Osteocyte (in vitro differentiated cells): ENCODE data around the gene ATE1. TPM values are rescaled to one million over a fixed set of nuclear protein-coding genes. Genes with fewer than 3 reads are reported as not detected.

Experiments used
- DNase-seq: peaks from one replicate; pipeline ENCODE4 v3.0.0; 2021; ENCODE audit warnings: mixed read lengths; ENCODE audit not compliant: unreplicated experiment; ENCODE audit errors: extremely low spot score
- H3K27ac Mint-ChIP-seq: one replicate; pipeline ENCODE4 v1.8.0; 2021; ENCODE audit warnings: mild to moderate bottlenecking, mixed read lengths; ENCODE audit not compliant: unreplicated experiment
- H3K27me3 Mint-ChIP-seq: one replicate; pipeline ENCODE4 v1.8.0; 2021; ENCODE audit warnings: mixed read lengths; ENCODE audit not compliant: unreplicated experiment
- H3K36me3 Mint-ChIP-seq: one replicate; pipeline ENCODE4 v1.8.0; 2021; ENCODE audit warnings: mixed read lengths; ENCODE audit not compliant: unreplicated experiment
- H3K4me1 Mint-ChIP-seq: one replicate; pipeline ENCODE4 v1.8.0; 2021; ENCODE audit warnings: mixed read lengths; ENCODE audit not compliant: unreplicated experiment
- H3K4me3 Mint-ChIP-seq: one replicate; pipeline ENCODE4 v1.8.0; 2021; ENCODE audit warnings: mild to moderate bottlenecking, moderate library complexity, mixed read lengths; ENCODE audit not compliant: unreplicated experiment
- H3K9me3 Mint-ChIP-seq: one replicate; pipeline ENCODE4 v1.8.0; 2021; ENCODE audit warnings: mixed read lengths; ENCODE audit not compliant: unreplicated experiment
- total RNA-seq: library from RNA; stranded (reverse); gene quantifications from 2 replicates; pipeline ENCODE4 v1.2.1, GENCODE V29; 2021
- TF ChIP-seq, protein P1 (sequence below): fragments of 200-600 bp; sonication (generic); IDR thresholded peaks from 2 replicates; pipeline ENCODE4 v1.5.0; 2021; ENCODE audit warnings: antibody characterized with exemption, mild to moderate bottlenecking, moderate library complexity

Gene ATE1
- total RNA-seq, 1 donor from 2014 or later, result 29.0 TPM

GRCh38 chr10:121910673-121911420 is 17.0 kb downstream of the ATE1 start:
- Mint-ChIP-seq H3K27ac (peak overlapping the region; percentile 81), H3K4me3 (no peak overlapping the region), H3K27me3 (no peaks in the 10 kb centered on the region), H3K36me3 (peaks cover 33% of the 10 kb centered on the region), H3K4me1 (peaks cover 5% of the 10 kb centered on the region), H3K9me3 (no peaks in the 10 kb centered on the region)
- TF ChIP-seq, protein P1, sequence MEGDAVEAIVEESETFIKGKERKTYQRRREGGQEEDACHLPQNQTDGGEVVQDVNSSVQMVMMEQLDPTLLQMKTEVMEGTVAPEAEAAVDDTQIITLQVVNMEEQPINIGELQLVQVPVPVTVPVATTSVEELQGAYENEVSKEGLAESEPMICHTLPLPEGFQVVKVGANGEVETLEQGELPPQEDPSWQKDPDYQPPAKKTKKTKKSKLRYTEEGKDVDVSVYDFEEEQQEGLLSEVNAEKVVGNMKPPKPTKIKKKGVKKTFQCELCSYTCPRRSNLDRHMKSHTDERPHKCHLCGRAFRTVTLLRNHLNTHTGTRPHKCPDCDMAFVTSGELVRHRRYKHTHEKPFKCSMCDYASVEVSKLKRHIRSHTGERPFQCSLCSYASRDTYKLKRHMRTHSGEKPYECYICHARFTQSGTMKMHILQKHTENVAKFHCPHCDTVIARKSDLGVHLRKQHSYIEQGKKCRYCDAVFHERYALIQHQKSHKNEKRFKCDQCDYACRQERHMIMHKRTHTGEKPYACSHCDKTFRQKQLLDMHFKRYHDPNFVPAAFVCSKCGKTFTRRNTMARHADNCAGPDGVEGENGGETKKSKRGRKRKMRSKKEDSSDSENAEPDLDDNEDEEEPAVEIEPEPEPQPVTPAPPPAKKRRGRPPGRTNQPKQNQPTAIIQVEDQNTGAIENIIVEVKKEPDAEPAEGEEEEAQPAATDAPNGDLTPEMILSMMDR, result no peak
- DNase-seq, result no peak

DNA sequence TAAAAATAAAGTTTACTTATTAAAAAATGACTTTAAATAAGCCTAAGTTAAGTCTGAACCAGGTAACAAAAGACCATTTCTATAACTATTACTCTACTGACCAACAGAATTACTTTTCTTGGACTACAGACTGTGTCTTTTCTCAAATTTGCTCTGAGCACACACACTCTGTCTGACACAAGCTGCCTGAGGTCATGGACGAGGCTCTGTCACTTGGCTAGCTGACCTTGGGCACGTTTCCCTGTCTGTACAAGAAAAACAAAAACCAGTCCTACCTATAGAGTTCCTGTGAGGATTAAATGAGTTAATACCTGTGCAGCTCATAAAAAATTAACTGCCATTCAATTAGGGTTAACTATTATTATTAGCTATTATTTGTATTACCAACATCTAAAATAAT is 22.9 kb downstream of the ATE1 start:
- Mint-ChIP-seq H3K27ac (no peak overlapping the region), H3K27me3 (no peaks in the 10 kb centered on the region), H3K9me3 (no peaks in the 10 kb centered on the region), H3K4me1 (peaks cover 4% of the 10 kb centered on the region), H3K4me3 (no peak overlapping the region), H3K36me3 (peaks cover 18% of the 10 kb centered on the region)
- TF ChIP-seq, protein P1, result no peak
- no peak for DNase-seq

DNA sequence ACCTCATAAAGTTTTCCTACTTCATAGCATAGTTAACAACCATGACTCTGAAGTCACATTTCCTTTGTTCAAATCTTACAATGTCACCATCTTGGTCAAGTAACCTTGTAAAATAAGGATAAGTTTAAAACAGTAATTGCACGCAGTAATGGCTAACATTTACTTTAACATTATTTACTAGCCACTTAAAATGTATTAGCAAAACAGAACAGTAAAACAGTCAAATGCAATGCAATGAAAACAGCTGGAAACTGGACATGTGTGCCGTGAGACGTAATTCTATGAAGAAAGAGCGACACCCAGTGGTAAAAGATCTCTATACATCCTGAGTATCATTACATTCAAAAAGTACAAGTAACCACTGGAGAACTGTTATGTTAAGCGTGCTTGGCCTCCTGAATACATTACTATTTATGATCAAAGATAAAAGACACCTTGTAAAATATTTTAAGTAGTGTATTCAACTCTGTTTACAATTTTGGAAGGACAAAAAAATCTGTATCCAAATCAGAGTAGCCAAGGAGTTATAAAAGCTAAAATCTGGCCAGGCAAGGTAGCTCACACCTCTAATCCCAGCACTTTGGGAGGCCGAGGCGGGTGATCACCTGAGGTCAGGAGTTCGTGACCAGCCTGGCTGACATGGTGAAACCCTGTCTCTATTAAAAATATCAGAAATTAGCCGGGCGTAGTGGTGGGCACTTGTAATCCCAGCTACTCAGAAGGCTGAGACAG is 27.2 kb downstream of the ATE1 start:
- Mint-ChIP-seq H3K4me3 (no peak overlapping the region), H3K36me3 (peaks cover 29% of the 10 kb centered on the region), H3K9me3 (no peaks in the 10 kb centered on the region), H3K27me3 (no peaks in the 10 kb centered on the region), H3K4me1 (peaks cover 4% of the 10 kb centered on the region), H3K27ac (peak overlapping the region; percentile 31)
- TF ChIP-seq, protein P1, result peak; percentile 81
- no peak for DNase-seq

DNA sequence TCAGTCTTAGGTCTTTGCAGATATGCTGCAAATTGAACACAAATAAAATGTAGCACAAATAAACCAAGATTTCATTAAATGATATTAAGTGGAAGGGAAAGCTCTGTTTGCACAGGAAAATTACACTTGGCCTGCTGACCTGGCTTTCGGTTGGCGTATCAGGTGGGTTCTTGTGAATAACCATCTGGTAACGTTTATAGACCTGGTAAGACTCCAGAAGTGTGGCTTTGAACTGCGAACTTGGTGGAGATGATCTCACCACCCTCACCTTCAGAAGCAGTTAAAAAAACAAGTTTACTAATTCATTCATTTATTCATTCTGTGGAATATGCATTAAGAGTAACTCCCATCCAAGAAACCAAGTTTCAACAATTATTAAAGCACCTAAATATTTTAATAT is 28.1 kb downstream of the ATE1 start:
- DNase-seq, result no peak
- TF ChIP-seq, protein P1, result no peak
- H3K4me3 Mint-ChIP-seq, result no peak overlapping the region
- H3K27me3 Mint-ChIP-seq, result no peaks in the 10 kb centered on the region
- peaks cover 29% of the 10 kb centered on the region for H3K36me3 Mint-ChIP-seq
- H3K9me3 Mint-ChIP-seq, result no peaks in the 10 kb centered on the region
- H3K4me1 Mint-ChIP-seq, result peaks cover 4% of the 10 kb centered on the region
- no peak overlapping the region for H3K27ac Mint-ChIP-seq

- H3K9me3 Mint-ChIP-seq, result no peaks in the 10 kb centered on the region
- TF ChIP-seq, protein P1, result no peak
- peaks cover 18% of the 10 kb centered on the region for H3K36me3 Mint-ChIP-seq
- no peak overlapping the region for H3K4me3 Mint-ChIP-seq
- H3K27me3 Mint-ChIP-seq, result no peaks in the 10 kb centered on the region
- no peaks in the 10 kb centered on the region for H3K4me1 Mint-ChIP-seq
- no peak for DNase-seq
- no peak overlapping the region for H3K27ac Mint-ChIP-seq
Observed at GRCh38 chr10:121891103-121891502, 36.7 kb downstream of the ATE1 start.
